Measurements from ENCODE around the gene INPP5E.
"Not testable (repeated sequence)": the region's sequence is repeated elsewhere in the genome, so short reads cannot be mapped to it uniquely, and the experiment has no call there.

The INPP5E gene

GRCh38 chr9:136426787-136427186, 12.9 kb downstream of the INPP5E start:
- DNase-seq (ENCODE audit: low spot score), result no peak

DNA sequence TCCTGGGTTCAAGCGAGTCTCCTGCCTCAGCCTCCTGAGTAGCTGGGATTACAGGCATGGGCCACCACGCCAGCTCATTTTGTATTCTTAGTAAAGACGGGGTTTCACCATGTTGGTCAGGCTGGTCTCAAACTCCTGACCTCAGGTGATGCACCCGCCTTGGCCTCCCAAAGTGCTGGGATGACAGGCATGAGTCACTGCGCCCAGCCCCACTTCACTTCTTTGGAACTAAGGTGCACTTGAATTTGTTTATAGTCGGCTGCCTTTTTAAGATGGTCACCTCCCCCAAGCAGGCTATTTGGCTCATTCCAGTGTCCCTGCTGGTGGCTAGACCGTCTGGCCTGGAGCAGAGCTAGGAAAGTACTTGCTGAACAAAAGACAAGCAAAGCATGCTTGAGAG, 14.3 kb downstream of the INPP5E start:
- DNase-seq (ENCODE audit: low spot score), result not testable (repeated sequence)

DNA sequence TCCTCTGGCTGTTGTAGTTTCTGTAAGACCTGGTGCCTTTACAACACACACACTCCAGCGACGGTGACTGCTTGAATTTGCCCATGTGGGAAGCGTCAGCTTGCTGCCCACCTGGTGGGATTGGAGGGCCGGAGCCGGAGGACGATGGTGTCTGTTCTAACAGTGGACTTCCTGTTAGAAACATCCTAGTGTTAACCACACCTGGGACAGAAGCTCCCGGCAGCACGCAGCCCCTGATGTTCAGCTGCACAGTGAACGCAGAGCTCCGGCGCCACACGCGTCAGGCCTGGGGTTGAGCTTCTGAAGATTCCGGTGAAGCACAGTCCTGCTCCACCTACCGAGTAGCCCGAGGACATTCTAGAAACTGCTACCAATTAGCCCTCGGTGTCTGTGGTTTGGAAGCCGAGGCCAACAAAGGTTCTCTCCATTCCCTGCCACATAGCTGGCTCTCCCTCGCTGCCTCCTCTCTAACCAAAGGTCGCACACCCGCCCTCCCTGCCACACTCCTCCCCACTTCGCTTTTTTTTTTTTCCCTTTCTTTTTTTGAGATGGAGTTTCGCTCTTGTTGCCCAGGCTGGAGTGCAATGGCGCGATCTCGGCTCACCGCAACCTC, 14.8 kb downstream of the INPP5E start:
- no peak for DNase-seq (ENCODE audit: low spot score)

GRCh38 chr9:136423432-136424146, 16.1 kb downstream of the INPP5E start:
- no peak for DNase-seq (ENCODE audit: low spot score)

DNA sequence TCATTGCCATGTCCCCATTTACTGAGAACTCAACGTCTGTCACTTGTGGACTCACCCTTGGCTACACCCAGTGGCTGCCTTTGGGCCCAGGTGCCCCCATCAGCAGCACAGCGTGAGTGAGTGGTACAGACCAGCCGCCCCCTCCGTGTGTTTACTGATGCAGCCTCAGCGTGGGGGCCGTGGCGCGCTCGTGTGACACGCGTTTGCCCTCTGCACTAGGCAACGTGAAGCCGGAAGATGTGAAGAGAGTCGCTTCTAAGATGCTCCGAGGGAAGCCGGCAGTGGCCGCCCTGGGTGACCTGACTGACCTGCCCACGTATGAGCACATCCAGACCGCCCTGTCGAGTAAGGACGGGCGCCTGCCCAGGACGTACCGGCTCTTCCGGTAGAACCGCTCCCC, 16.8 kb downstream of the INPP5E start:
- no peak for DNase-seq (ENCODE audit: low spot score)

DNA sequence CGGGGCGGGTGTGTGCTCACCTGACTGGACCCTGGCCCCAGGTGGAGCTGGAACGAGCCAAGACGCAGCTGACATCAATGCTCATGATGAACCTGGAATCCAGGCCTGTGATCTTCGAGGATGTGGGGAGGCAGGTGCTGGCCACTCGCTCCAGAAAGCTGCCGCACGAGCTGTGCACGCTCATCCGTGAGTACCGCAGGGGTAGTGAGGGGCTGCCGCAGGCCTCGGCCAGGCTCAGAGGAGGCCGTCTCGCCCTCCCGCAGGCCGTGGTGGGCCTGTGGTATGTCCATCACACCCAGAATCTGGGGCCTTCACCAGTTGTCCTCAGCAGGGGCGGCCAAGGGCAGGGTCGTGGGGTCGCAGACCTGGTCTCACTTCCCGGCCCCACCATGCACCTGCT, 17.9 kb downstream of the INPP5E start:
- DNase-seq (ENCODE audit: low spot score), result no peak

DNA sequence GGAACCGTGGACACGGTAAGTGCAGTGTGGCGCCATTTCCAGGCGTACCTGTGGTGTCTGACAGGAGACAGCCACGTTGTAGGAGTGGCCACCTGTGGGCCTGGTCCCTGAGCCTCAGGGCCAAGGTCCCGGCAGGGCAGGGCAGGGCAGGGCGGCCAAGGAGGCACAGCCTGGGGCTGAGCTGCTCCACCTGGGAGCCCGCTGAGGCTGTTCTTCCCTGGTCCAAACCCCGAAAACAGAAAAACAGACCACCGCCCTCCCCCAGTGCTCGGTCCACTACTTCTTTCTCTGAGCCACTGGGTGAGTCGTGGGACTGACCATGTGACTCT, 20.6 kb downstream of the INPP5E start:
- DNase-seq (ENCODE audit: low spot score), result no peak

DNA sequence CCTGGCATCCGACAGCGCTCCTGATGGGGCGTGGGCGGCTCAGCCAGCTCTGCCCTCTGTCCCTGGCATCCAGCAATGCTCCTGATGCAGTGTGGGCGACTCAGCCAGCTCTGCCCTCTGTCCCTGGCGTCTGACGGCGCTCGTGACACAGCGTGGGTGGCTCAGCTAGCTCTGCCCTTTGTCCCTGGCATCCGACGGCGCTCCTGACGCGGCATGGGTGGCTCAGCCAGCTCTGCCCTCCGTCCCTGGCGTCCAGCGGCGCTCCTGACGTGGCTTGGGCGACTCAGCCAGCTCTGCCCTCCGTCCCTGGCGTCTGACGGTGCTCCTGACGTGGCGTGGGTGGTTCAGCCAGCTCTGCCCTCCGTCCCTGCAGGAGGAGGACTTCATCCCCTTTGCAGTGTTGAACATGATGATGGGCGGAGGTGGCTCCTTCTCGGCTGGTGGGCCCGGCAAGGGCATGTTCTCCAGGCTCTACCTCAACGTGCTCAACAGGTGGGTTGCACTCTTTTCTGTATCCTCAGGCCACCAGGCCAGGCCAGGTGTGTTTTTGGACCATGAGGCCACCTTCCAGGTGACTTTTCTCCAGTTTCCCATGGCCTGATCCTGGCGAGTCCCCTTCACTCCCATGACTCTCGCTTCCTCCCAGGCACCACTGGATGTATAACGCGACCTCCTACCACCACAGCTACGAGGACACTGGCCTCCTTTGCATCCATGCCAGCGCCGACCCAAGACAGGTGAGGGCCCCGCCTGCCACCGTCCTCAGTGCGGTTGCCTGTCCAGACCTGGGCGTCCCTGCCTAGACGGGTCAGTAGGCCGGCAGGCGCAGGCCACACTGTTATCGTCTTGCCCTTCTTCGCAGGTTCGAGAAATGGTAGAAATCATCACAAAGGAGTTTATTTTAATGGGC, 21.2 kb downstream of the INPP5E start:
- DNase-seq (ENCODE audit: low spot score), result no peak

- no peak for DNase-seq (ENCODE audit: low spot score)
These were observed 22.7 kb downstream of the INPP5E start for GRCh38 chr9:136416914-136417313.

DNA sequence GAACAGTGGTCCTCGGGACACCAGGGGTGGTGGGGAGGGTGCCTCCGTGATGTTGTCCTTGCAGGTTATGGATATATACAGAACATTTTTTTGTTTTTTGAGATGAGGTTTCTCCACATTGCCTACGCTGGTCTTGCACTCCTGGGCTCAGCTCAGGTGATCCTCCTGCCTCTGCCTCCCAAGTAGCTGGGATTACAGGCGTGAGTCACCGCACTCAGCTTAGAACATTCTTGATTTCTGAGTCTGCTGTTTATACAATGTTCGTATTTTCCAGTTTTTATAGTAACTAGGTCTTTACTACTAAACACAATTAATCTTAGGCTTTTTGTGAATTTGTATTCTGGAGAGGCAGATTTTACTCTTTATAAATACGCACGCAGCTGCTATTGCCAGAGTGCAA, 23.2 kb downstream of the INPP5E start:
- DNase-seq (ENCODE audit: low spot score), result no peak

GRCh38 chr9:136412962-136413361, 26.7 kb downstream of the INPP5E start:
- DNase-seq (ENCODE audit: low spot score), result no peak

- no peak for DNase-seq (ENCODE audit: low spot score)
These were observed 28.3 kb downstream of the INPP5E start for GRCh38 chr9:136411378-136411777.

GRCh38 chr9:136410500-136411287, 29.0 kb downstream of the INPP5E start, which contains the start of the genes ENTR1 and PMPCA:
Gene ENTR1, minus strand, starts transcription at chr9:136410614. Its CDS starts 217 bp downstream, at chr9:136410397.
Gene PMPCA, plus strand, starts transcription at chr9:136410658. Its CDS starts 11 bp downstream, at chr9:136410669.
- DNase-seq (ENCODE audit: low spot score), result peak; percentile 89

GRCh38 chr9:136409557-136410455, 29.8 kb downstream of the INPP5E start:
- no peak for DNase-seq (ENCODE audit: low spot score)

DNA sequence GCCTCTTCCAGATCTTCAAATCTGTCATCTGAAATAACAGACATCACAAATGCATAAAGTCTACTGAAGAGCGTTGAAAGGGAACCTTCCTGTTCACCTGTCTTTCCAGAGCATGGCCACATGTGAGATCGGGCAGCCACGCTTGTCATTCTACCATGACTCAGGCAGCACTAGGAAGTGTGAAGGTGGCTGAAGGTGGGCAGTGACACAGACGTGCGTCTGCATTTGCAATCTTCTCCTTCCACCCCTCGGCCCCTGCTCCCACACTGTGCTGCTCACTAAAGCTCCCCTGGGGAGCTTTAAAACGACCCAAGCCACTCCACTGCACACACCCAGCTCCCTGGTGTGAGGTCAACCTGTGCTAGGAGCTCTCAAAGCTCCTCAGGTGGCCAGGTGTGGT, 31.7 kb downstream of the INPP5E start:
- no peak for DNase-seq (ENCODE audit: low spot score)

GRCh38 chr9:136407061-136407460, 32.6 kb downstream of the INPP5E start:
- not testable (repeated sequence) for DNase-seq (ENCODE audit: low spot score)

- DNase-seq (ENCODE audit: low spot score), result not testable (repeated sequence)
These were observed 33.7 kb downstream of the INPP5E start for GRCh38 chr9:136405904-136406303.

- no peak for DNase-seq (ENCODE audit: low spot score)
These were observed 34.2 kb downstream of the INPP5E start for GRCh38 chr9:136405481-136405880.

DNA sequence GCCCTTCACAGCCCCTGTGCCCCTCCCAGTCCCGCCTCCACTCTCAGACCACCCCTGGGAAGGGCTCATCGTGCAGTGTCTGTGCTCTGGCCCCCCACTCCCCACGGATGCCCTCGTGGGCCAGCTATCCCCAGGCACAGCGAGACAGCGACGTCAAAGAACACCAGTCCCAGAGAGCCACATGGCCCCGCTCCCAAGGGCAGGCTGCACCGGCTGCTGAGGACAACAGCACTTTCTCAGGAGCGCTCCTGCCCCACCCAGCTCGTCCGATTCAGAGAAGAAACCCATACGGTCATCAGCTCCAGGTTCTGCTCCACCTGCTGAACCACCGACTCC, 34.9 kb downstream of the INPP5E start:
- DNase-seq (ENCODE audit: low spot score), result no peak

GRCh38 chr9:136403915-136404800, 35.5 kb downstream of the INPP5E start:
- DNase-seq (ENCODE audit: low spot score), result no peak

Data from putamen (tissue), 1 donor.